ENCODE data around the gene CLEC3B. TPM values are rescaled to one million over a fixed set of nuclear protein-coding genes. Genes with fewer than 3 reads are reported as not detected.

CLEC3B gene
- total RNA-seq, 2 donors from 2014 or later = 13.7 to 19.2 TPM

DNA sequence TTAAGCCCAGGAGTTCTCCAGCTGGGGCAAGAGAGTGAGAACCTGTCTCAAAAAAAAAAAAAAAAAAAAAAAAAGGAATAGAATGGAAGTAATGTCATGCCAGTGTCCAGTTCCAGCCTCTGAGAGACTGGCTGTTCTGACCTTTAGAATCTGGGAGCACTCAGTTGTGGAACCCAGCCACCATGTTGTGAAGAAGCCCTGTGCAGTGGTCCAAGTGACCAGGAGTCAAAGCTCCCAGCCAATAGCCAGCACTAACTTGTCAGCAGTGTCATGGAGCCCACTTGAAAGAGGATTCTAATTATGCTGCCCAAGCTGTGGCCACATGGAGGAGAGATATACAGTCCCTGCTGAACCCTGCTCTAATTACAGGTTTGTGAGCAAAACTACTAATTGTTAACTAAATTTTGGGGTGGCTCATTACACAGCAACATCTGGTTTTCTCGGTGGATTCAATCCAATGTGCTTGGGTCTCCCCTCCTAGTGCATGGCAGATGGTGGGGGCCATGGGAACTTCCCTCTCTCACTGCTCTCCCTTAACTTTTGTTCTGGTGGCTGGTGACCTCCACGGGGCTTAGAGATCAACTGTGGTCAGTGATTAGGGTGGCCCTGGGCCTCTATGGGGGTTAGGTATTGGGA is 55.5 kb downstream of the CLEC3B start:
- ATAC-seq (no peak), DNase-seq (no peak)
- intact Hi-C loops (cut with DNase I, micrococcal nuclease) = no loop called here

DNA sequence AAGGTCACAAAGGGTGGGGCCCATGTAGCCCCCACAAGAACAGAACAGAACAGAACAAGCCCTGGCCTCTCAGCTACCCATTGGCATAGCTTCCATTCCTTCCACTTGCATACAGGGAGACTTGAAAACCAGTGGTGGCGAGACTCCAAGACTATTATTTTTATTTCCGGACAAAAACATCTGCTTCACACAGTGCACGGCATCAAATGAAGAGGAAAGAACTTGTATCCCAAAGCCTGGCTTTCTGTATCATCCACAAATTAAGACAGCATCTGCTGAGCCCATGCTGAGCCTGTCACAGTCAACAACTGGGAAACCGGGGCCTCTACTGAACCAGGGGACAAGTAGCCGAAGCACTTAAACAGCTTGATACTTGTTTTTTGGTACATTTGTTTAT is 56.0 kb downstream of the CLEC3B start:
- DNase-seq = no peak
- ATAC-seq = no peak
- intact Hi-C loops (cut with DNase I, micrococcal nuclease) = no loop called here

DNA sequence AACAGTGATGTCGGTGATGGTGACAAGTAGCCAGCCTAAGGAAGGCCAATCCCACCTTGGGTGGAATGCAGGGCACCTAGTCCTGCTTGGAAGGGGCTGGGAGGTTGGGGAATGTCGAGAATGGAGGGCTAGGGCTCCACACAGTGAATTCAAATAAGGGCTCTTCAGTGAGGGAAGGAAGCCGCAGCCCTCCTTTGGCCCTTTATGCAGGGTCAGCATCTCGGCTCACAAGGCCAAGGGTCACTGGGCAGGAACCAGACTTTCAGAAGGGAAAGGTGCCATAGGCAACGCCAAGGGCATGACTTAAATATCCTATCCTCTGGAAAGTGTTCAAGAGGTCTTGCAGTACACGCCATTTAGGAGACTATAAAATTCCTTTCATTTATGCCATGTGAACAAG is 56.9 kb downstream of the CLEC3B start:
- ATAC-seq (no peak), DNase-seq (no peak)
- intact Hi-C loops (cut with DNase I, micrococcal nuclease) = no loop called here

DNA sequence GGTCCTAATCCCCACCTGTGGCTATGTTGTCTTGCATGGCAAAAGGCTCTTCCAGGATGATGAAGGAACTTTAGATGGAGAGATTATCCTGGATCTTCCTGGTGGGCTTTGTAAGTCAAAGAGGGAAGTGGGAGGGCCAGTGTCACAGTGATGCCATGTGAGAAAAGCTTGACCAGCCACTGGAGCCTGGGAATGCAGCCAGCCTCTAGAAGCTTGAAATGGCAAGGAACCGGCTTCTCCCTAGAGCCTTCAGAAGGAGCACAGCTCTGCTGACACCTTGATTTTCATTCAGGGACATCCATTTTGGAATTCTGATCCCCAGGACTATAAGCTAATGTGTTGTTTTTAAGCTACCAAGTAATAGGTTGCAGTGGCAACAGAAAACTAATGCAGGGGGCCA is 58.3 kb downstream of the CLEC3B start:
- intact Hi-C loops (cut with DNase I, micrococcal nuclease) = no loop called here
- ATAC-seq = no peak
- DNase-seq = no peak

DNA sequence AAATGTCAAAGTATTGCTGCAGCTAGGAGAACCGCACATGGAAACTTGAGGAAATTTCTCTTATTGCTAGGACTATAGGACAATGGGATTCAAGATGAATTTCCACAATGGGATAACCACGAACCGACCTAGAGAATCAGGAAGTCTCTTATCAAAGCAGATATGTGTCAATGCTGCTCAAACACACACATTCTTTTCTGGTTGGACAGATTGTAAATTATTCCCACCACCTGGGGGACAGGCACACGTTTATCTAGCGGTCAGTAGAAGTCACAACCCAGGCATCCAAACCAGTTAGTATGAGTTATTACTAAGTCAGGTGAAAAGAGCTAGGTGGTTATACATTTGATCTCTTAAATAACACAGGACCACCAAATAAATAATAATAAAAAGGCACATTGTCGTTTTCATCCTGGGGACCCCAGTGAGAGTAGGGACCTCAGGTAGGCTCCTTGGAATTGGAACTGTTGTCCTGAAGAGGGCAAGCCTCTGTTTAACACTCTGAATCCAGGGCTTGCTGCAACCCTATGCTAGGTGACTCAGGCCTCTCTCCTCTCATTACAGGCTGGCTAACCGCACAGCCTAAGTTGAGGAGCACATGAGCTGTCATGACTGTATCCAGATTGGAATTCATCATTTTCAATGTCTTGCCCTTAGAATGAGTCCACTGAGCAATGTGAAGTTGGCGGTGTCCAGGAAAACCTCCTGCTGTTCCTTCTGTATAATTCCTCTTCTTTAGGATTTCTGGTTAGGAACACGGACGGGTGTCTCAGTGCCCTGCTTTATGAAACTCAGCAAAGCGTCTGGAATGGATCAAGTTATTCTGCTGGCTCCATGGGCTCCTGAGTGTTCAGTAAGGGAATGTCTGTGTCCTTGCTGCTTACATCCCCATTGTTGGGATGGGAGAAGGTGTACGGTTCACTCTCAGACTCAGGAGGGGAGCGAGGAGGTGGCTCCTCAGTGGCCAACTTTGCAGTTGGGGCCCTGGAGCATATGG is 59.0 kb downstream of the CLEC3B start:
- DNase-seq (no peak), ATAC-seq (no peak)
- intact Hi-C loops (cut with DNase I, micrococcal nuclease) = no loop called here

Other genes starting within 250 kb of the CLEC3B start
- 1 to 10 TPM; 6.6 to 9.2 TPM for gene TMEM42, start 164.4 kb upstream of the CLEC3B start, total RNA-seq
- not detected for gene TGM4, start 151.7 kb upstream of the CLEC3B start, total RNA-seq
- gene ZDHHC3, start 50.1 kb upstream of the CLEC3B start, total RNA-seq = 100 to 1,000 TPM; 152 to 171 TPM
- gene EXOSC7, start 50.1 kb upstream of the CLEC3B start, total RNA-seq = 10 to 100 TPM; 18.9 to 22.2 TPM
- gene CDCP1, start 120.1 kb downstream of the CLEC3B start, total RNA-seq = 10 to 100 TPM; 89.3 to 97.0 TPM
- 10 to 100 TPM in 1 of 2 donors, 1 to 10 TPM in 1; 2.2 to 10.0 TPM for gene TMEM158, start 200.0 kb downstream of the CLEC3B start, total RNA-seq

Measured in left colon (tissue), 2 donors.